ENCODE measurements around the gene PRIM2.

DNA sequence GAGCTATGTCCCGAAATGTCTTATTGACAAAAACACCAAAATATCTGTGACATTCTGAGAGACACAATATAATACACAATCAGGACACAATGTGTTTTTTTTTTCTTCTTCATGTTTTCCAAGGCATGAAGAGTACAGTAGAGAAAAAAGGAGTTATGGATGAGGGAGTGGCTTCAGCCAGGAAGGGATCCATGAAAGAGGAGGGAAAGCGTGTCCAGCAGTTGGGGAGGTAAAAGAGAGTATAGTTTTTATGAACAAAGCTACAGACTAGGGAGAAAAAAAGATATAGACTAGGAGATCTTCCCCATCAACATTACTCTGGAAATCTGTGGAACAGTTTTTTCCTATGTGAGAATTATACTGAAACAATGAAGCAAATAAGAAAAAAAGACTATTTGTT lies 38.9 kb upstream of the PRIM2 start:
- TF ChIP-seq EZH2 (IDR thresholded peaks at IDR 0.05; ENCODE audit: insufficient read depth, poor library complexity, severe bottlenecking) (no peak), EZH2phosphoT487 (IDR thresholded peaks at IDR 0.05; ENCODE audit: insufficient read depth, low read depth) (no peak)

Data from GM23248 (cell line).